GM12874 (cell line): ENCODE measurements around the gene ACOXL.

ENCODE experiments used
- CTCF ChIP-seq: IDR thresholded peaks from 2 replicates; pipeline ENCODE4 v1.5.1; 2011; ENCODE audit warnings: low read depth, mild to moderate bottlenecking, control low read depth, low read length, moderate library complexity; ENCODE audit not compliant: insufficient read depth

ACOXL gene

GRCh38 chr2:111031546-111032478 is 299.4 kb downstream of the ACOXL start:
- no peak for TF ChIP-seq CTCF

- no peak for TF ChIP-seq CTCF
These were observed 300.5 kb downstream of the ACOXL start for GRCh38 chr2:111032721-111033429.

- TF ChIP-seq CTCF, result no peak
These were observed 301.8 kb downstream of the ACOXL start for GRCh38 chr2:111034146-111034545.

GRCh38 chr2:111034606-111035005 is 302.2 kb downstream of the ACOXL start:
- no peak for TF ChIP-seq CTCF

GRCh38 chr2:111035830-111036441 is 303.6 kb downstream of the ACOXL start:
- TF ChIP-seq CTCF, result no peak

- TF ChIP-seq CTCF, result no peak
These were observed 304.8 kb downstream of the ACOXL start for GRCh38 chr2:111037128-111037527.
